HepG2 (cell line): Measurements from ENCODE around the gene SLFN12.
"Not testable (repeated sequence)": the region's sequence is repeated elsewhere in the genome, so short reads cannot be mapped to it uniquely, and the experiment has no call there.

Experiments used
- FOXO1 ChIP-seq: sonication (generic); formaldehyde crosslinking; IDR thresholded peaks from 2 replicates; pipeline ENCODE4 v1.4.0; 2020; ENCODE audit warnings: missing genetic modification reagents
- SRSF9 ChIP-seq: fragments of 200-400 bp; formaldehyde crosslinking; IDR thresholded peaks from 2 replicates; pipeline ENCODE4 v1.6.1; 2018; ENCODE audit warnings: borderline replicate concordance, mild to moderate bottlenecking, low read depth, low read length; ENCODE audit not compliant: insufficient read depth, poor library complexity, severe bottlenecking
- YEATS4 ChIP-seq: sonication (generic); formaldehyde crosslinking; IDR thresholded peaks from 2 replicates; pipeline ENCODE4 v1.4.0; 2020; ENCODE audit warnings: missing genetic modification reagents, borderline replicate concordance
- ZNF274 ChIP-seq: sonication (generic); formaldehyde crosslinking; IDR thresholded peaks from 2 replicates; pipeline ENCODE4 v1.5.1; 2020; ENCODE audit warnings: mild to moderate bottlenecking, missing genetic modification reagents

- TF ChIP-seq YEATS4 (CRISPR knock-in tag); FOXO1 (CRISPR knock-in tag); ZNF274 (CRISPR knock-in tag); SRSF9: not testable (repeated sequence)
Observed at GRCh38 chr17:35414707-35415106, 17.6 kb downstream of the SLFN12 start.
